ENCODE data around the gene TEX51.

Gene TEX51

GRCh38 chr2:126882181-126882580, 16.5 kb upstream of the TEX51 start:
- no peak for DNase-seq (ENCODE audit: low read depth in 1 of 2, low spot score in 1 of 2)
- H3K4me3 ChIP-seq (replicated peaks; ENCODE audit: insufficient read depth, low read length), result no peak overlapping the region
- no peak for TF ChIP-seq REST (IDR thresholded peaks at IDR 0.05; ENCODE audit: insufficient replicate concordance, low read depth)
- peaks cover 3% of the 10 kb centered on the region for H3K27me3 ChIP-seq (ENCODE audit: insufficient read depth, poor library complexity, severe bottlenecking)
- H3K27ac ChIP-seq (replicated peaks), result no peak overlapping the region

DNA sequence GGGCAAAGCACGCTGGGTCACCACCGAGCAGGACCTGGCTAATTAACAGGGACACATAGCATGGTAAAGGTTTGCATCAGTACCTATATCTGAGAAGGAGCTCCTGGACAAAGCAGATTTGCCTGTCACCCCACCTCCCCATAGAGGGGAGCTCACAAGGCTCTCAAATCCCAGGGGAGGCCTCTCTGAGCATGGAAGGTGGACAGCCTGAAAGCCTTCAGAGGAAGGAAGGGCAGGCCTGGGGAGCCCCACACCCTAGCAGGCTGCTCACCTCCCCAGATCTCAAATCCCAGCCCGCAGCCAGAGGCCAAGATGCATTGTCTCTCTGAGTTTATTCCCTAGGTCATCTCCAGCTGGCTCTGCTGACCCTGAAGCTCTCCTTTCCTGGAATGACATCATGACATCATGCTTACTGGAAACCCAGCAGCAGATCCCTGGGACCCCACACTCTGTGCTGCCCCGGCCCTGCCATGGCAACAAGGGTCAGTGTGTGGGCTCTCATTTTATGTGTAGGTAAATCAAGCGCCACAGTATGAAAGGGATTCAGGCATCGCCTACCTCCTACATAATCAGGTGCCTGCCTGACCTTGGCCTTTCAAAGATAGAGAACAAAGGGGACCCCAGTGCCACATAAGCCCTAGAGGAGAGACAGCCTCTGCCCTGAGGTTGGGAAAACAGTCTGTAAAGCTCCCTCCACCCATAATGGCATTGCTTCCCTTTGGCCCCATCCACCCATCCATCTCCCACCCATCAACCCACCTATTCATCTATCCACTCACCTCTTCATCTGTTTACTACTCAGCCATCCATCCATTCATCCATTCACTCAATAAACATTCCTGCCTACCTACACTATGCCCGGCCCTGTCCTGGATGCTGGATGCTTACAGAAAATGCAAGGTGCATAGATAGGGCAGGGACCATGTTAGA, 15.7 kb upstream of the TEX51 start:
- no peak overlapping the region for H3K4me3 ChIP-seq (replicated peaks; ENCODE audit: insufficient read depth, low read length)
- DNase-seq (ENCODE audit: low read depth in 1 of 2, low spot score in 1 of 2), result no peak
- no peak for TF ChIP-seq REST (IDR thresholded peaks at IDR 0.05; ENCODE audit: insufficient replicate concordance, low read depth)
- H3K27ac ChIP-seq (replicated peaks), result no peak overlapping the region
- H3K27me3 ChIP-seq (ENCODE audit: insufficient read depth, poor library complexity, severe bottlenecking), result peaks cover 3% of the 10 kb centered on the region

DNA sequence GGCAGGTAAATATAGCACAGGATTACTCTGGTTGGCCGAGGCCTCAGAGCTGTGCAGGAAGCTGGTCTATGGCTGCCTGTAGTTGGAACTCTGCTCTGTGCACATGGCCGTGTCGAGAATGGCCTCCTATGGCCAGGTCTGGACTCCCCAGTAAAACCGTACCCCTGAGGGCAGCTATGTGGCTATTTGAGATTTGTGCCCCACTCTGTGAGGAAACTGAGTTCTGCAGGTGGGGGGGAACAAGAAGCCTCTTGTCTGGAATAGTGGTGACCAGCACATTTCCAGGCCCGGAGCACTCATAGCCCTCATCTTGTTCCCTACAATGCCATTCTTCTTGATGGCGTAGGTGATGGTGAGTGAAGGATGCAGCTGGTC, 15.0 kb upstream of the TEX51 start:
- Histone ChIP-seq H3K27me3 (ENCODE audit: insufficient read depth, poor library complexity, severe bottlenecking) (peaks cover 3% of the 10 kb centered on the region), H3K4me3 (replicated peaks; ENCODE audit: insufficient read depth, low read length) (no peak overlapping the region), H3K27ac (replicated peaks) (no peak overlapping the region)
- TF ChIP-seq POLR2AphosphoS5 (IDR thresholded peaks at IDR 0.05; ENCODE audit: low read depth), result no peak
- TF ChIP-seq SPI1 (IDR thresholded peaks at IDR 0.05; ENCODE audit: borderline replicate concordance, low read depth), result no peak
- TF ChIP-seq GABPA (IDR thresholded peaks at IDR 0.05; ENCODE audit: low read depth), result no peak
- TF ChIP-seq CTCF (IDR thresholded peaks at IDR 0.05; ENCODE audit: insufficient read depth, low read length), result no peak
- TF ChIP-seq REST (IDR thresholded peaks at IDR 0.05; ENCODE audit: insufficient replicate concordance, low read depth), result no peak
- no peak for DNase-seq (ENCODE audit: low read depth in 1 of 2, low spot score in 1 of 2)

- TF ChIP-seq CTCF (IDR thresholded peaks at IDR 0.05; ENCODE audit: insufficient read depth, low read length) (no peak), REST (IDR thresholded peaks at IDR 0.05; ENCODE audit: insufficient replicate concordance, low read depth) (no peak), GABPA (IDR thresholded peaks at IDR 0.05; ENCODE audit: low read depth) (no peak), POLR2AphosphoS5 (IDR thresholded peaks at IDR 0.05; ENCODE audit: low read depth) (no peak), SPI1 (IDR thresholded peaks at IDR 0.05; ENCODE audit: borderline replicate concordance, low read depth) (no peak)
These were observed 13.6 kb upstream of the TEX51 start for GRCh38 chr2:126884861-126885750.

More at GRCh38 chr2:126884861-126885750, 13.6 kb upstream of the TEX51 start:
- no peak for DNase-seq (ENCODE audit: low read depth in 1 of 2, low spot score in 1 of 2)
- Histone ChIP-seq H3K27me3 (ENCODE audit: insufficient read depth, poor library complexity, severe bottlenecking) (peaks cover 3% of the 10 kb centered on the region), H3K27ac (replicated peaks) (no peak overlapping the region), H3K4me3 (replicated peaks; ENCODE audit: insufficient read depth, low read length) (no peak overlapping the region)

Data from HL-60 (cell line).